ENCODE measurements around the gene ISG20L2. TPM values are rescaled to one million over a fixed set of nuclear protein-coding genes. Genes with fewer than 3 reads are reported as not detected.
A peak's percentile ranks its signal among the peaks of the same experiment; 100 is the strongest.

Gene ISG20L2
- total RNA-seq, 1 donor from 2014 or later: 23.7 TPM

DNA sequence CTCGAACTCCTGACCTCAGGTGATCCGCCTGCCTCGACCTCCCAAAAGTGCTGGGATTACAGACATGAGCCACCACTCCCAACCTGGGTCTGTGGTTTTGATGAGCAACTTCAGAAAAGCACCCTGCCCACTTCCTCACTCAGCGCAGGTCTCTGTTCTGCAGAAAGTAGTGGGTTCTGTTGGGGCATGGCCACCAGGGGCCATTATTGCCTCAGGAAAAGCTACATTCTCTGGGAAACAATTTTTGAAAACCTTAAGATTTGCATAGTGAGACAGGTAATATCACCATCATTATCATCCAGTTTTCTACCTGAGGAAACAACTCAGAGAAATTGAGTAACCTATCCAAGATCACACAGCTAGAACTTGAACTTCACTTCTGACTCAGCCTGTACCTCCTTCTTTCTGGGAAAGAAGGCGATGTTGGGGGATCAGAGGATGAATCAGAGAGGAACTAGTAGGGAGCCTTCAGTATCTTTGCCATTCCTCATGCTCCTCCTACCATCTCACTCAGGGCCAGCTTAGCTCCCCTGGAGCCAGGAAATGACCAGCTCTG lies 44.3 kb downstream of the ISG20L2 start:
- Histone ChIP-seq H3K79me2 (ENCODE audit: low read depth) (no peaks in the 10 kb centered on the region), H3K4me1 (peaks cover 3% of the 10 kb centered on the region)

DNA sequence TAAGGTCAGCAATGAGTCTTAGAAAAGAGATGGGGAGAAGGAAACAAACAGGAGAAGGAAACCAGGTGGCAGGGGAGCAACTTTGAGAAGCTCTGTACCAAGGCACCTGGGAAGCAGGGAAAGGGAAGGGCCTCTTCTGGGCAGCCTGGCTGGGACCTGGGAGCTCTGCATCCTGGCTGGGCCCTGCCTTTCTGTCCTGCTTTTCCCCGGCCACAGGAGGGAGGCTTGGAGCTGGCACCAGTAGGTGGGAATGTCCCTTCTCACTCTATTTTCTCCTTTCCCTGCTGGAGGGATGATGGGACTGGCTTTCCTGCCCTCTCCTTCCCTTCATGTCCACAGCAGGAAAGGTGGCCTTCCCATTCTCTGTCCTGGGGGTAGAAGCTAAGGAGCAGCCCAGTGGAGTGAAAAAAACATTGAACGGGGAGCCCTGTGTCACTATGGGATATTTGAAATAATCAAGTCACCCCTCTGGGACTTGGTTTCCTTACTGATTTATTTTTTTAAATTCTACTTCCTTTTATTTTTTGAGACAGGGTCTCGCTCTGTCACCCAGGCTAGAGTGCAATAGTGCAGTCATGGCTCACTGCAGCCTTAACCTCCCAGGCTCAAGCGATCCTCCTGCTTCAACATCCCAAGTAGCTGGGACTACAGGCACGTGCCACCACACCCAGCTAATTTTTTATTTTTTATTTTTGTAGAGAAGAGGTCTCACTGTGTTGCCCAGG lies 46.2 kb downstream of the ISG20L2 start:
- H3K27me3 Mint-ChIP-seq (ENCODE audit: insufficient read depth, low read depth): peaks cover 6% of the 10 kb centered on the region
- no peak overlapping the region for H3K4me3 Mint-ChIP-seq
- H3K36me3 Mint-ChIP-seq: no peaks in the 10 kb centered on the region
- no peaks in the 10 kb centered on the region for H4K20me1 ChIP-seq (ENCODE audit: low read depth)
- H3F3A ChIP-seq (ENCODE audit: low read depth): peaks cover 6% of the 10 kb centered on the region
- H3K9me3 Mint-ChIP-seq: no peaks in the 10 kb centered on the region
- no peaks in the 10 kb centered on the region for H3K36me3 ChIP-seq
- peaks cover 4% of the 10 kb centered on the region for H3K79me2 ChIP-seq (ENCODE audit: low read depth)
- no peak overlapping the region for H3K4me3 ChIP-seq
- no peak overlapping the region for H2AFZ ChIP-seq (replicated peaks)
- H3K9me3 ChIP-seq (ENCODE audit: low read depth): no peaks in the 10 kb centered on the region
- TF ChIP-seq EZH2phosphoT487 (IDR thresholded peaks at IDR 0.05): no peak
- TF ChIP-seq, protein P1, sequence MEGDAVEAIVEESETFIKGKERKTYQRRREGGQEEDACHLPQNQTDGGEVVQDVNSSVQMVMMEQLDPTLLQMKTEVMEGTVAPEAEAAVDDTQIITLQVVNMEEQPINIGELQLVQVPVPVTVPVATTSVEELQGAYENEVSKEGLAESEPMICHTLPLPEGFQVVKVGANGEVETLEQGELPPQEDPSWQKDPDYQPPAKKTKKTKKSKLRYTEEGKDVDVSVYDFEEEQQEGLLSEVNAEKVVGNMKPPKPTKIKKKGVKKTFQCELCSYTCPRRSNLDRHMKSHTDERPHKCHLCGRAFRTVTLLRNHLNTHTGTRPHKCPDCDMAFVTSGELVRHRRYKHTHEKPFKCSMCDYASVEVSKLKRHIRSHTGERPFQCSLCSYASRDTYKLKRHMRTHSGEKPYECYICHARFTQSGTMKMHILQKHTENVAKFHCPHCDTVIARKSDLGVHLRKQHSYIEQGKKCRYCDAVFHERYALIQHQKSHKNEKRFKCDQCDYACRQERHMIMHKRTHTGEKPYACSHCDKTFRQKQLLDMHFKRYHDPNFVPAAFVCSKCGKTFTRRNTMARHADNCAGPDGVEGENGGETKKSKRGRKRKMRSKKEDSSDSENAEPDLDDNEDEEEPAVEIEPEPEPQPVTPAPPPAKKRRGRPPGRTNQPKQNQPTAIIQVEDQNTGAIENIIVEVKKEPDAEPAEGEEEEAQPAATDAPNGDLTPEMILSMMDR (IDR thresholded peaks at IDR 0.05): peak; percentile 23
- DNase-seq (ENCODE audit: low spot score): peak; percentile 48
- peaks cover 21% of the 10 kb centered on the region for H3K4me1 Mint-ChIP-seq
- H3K27ac ChIP-seq: no peak overlapping the region
- H3K27me3 ChIP-seq: peaks cover 20% of the 10 kb centered on the region
- no peak overlapping the region for H3K4me2 ChIP-seq
- H3K9ac ChIP-seq: no peak overlapping the region
- peaks cover 5% of the 10 kb centered on the region for H3K4me1 ChIP-seq
- H3K27ac Mint-ChIP-seq: no peak overlapping the region

More for the DNA sequence above, 44.3 kb downstream of the ISG20L2 start:
- Histone ChIP-seq H3K27me3 (peaks cover 8% of the 10 kb centered on the region), H3K4me2 (no peak overlapping the region), H3K27ac (no peak overlapping the region), H3K9me3 (ENCODE audit: low read depth) (no peaks in the 10 kb centered on the region), H3F3A (ENCODE audit: low read depth) (no peaks in the 10 kb centered on the region), H4K20me1 (ENCODE audit: low read depth) (no peaks in the 10 kb centered on the region), H2AFZ (replicated peaks) (no peak overlapping the region), H3K9ac (no peak overlapping the region), H3K4me3 (no peak overlapping the region), H3K36me3 (no peaks in the 10 kb centered on the region)
- Mint-ChIP-seq H3K9me3 (no peaks in the 10 kb centered on the region), H3K36me3 (no peaks in the 10 kb centered on the region), H3K4me3 (no peak overlapping the region), H3K27ac (no peak overlapping the region), H3K4me1 (peaks cover 18% of the 10 kb centered on the region), H3K27me3 (ENCODE audit: insufficient read depth, low read depth) (peaks cover 6% of the 10 kb centered on the region)
- DNase-seq (ENCODE audit: low spot score): no peak
- TF ChIP-seq, protein P1 (IDR thresholded peaks at IDR 0.05): peak; percentile 20
- TF ChIP-seq EZH2 (IDR thresholded peaks at IDR 0.05): no peak

DNA sequence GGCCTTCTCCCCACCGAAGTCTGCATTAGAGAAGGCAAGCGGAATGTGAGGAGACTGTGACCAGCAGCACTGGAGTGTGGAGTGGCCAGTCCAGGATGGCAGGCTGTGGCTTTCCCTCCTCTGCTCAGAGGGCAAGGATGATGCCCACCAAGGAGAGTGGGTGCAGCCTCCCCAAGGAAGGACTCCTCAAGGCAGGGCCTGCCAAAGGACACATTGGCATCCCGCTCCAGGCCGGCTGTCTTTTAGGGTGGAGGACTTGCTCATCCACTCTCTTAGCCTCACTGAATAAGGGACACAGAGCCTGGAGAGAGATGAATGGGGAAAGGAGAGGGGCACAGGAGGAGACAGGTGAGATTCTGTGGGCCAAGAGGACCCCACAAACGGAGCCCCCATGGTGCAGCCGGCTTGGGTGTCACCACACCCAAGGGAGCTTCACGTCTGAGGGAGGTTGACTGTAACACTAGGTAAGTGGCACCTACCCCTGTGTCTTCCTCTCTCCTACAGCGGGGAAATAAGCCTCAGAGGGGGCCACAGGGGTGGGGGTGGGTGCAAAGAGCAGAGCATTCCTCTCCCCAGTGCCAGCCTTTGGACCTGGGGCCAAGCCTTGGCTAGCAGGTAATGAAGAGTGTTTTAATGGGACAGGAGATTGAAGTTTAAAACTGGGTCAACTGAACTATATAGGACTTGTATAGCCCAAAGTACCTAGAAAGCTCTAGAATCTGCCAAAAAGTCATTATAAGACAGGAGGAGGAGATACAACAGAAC lies 47.2 kb downstream of the ISG20L2 start:
- no peak for TF ChIP-seq EZH2phosphoT487 (IDR thresholded peaks at IDR 0.05)
- TF ChIP-seq, protein P1 (IDR thresholded peaks at IDR 0.05): no peak
- TF ChIP-seq EZH2 (IDR thresholded peaks at IDR 0.05): no peak
- peaks cover 5% of the 10 kb centered on the region for H3K4me1 ChIP-seq
- H3K4me2 ChIP-seq: no peak overlapping the region
- Mint-ChIP-seq H3K4me1 (peaks cover 22% of the 10 kb centered on the region), H3K27me3 (ENCODE audit: insufficient read depth, low read depth) (peaks cover 6% of the 10 kb centered on the region), H3K9me3 (no peaks in the 10 kb centered on the region), H3K27ac (no peak overlapping the region), H3K4me3 (no peak overlapping the region), H3K36me3 (no peaks in the 10 kb centered on the region)
- no peak for DNase-seq (ENCODE audit: low spot score)
- H3K27ac ChIP-seq: no peak overlapping the region
- no peak overlapping the region for H3K4me3 ChIP-seq
- H3K36me3 ChIP-seq: no peaks in the 10 kb centered on the region
- H2AFZ ChIP-seq (replicated peaks): no peak overlapping the region
- no peak overlapping the region for H3K9ac ChIP-seq
- no peaks in the 10 kb centered on the region for H3K9me3 ChIP-seq (ENCODE audit: low read depth)
- H3F3A ChIP-seq (ENCODE audit: low read depth): peaks cover 7% of the 10 kb centered on the region
- H4K20me1 ChIP-seq (ENCODE audit: low read depth): peaks cover 6% of the 10 kb centered on the region
- H3K79me2 ChIP-seq (ENCODE audit: low read depth): peaks cover 13% of the 10 kb centered on the region
- H3K27me3 ChIP-seq: peaks cover 20% of the 10 kb centered on the region
